IPS-NIHi7 (cell line): ENCODE data around the gene CALHM5.
A peak's percentile ranks its signal among the peaks of the same experiment; 100 is the strongest.

Experiments
- DNase-seq: peaks from one replicate; pipeline ENCODE4 v3.0.0; 2012; ENCODE audit warnings: mixed read lengths; ENCODE audit errors: extremely low spot score

Gene CALHM5

GRCh38 chr6:116508527-116508926 is 2.9 kb upstream of the CALHM5 start:
- DNase-seq, result no peak

- DNase-seq, result no peak
Measured at GRCh38 chr6:116512111-116512559, 696 bp downstream of the CALHM5 start.

DNA sequence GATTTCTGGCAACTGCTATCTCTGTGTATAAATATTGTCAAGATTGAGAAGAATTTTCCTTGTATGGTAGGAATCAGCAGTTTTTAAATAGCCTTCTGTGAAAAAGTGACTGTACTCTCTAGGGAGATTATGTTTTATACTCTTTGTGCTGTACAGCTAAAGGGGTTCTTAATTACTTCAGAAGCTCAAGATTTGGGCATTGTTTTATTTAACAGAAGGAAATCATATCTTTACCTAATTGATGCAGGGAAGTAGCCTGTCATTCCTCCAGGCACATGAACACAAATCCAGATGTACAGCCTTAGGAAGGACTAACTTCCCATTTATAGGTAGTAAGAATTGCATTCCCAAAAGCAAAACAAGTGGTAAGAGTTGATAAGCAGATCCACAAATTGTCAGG is 1.3 kb downstream of the CALHM5 start:
- no peak for DNase-seq

GRCh38 chr6:116513224-116513875 is 1.9 kb downstream of the CALHM5 start:
- DNase-seq, result no peak

DNA sequence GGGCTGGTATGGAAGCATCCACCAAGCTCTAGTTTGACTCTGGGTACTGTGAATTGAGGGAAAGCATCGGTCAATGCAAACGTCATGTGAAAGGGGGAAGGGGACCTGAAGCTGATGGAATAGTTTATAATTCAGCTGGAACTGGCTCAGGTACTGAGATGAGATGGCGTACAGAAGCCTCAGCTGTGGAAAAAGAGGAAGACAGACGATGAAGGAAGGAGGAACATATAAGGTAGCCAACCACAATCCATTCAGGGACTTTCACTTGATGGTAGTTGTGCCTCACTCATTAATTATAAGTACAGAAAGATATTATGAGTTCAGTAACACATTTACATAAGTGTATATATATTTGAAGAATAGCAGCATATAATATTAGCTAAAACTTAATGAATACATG is 2.7 kb downstream of the CALHM5 start:
- DNase-seq, result no peak

GRCh38 chr6:116515141-116515540 is 3.7 kb downstream of the CALHM5 start:
- no peak for DNase-seq

DNA sequence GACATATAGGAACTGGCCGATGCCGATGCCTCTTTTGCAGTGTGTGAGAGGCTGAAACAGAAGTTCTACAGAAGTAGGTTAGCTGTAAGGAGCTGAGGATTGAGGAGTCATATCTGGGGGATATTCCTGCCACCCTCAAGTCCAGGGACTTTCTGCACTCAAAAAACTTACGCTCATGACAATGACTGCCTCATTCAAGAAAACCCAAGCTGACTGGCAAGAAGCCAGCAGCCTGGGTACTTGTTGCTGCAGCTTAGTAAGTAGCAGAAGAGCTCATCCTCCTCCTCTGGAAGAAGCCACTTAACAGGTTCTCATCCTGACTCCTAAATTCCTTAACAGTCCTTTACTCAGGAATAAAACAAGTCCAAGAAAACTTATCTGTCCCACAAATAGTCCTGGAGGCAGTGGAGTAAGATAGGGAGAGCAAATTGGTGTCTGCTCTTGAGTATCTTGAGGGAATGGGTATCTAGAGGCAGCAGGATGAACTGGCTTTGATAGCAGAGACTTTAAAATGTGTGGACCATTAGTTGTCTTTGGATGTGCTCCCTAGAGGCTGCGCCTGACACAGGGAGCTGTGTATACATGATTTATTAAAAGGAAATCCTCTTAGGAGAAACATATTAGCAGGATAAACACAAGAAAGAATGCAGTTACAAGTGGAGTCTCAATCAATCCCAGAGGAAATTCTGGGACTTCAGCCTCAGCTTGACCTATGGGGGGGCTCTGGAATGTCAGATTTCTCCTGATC is 7.4 kb downstream of the CALHM5 start:
- DNase-seq, result no peak

GRCh38 chr6:116522896-116523295 is 11.5 kb downstream of the CALHM5 start:
- no peak for DNase-seq

GRCh38 chr6:116524236-116524635 is 12.8 kb downstream of the CALHM5 start:
- no peak for DNase-seq

- DNase-seq, result no peak
Measured at GRCh38 chr6:116528133-116528532, 16.7 kb downstream of the CALHM5 start.

GRCh38 chr6:116528780-116529179 is 17.3 kb downstream of the CALHM5 start:
- DNase-seq, result peak; percentile 35

- no peak for DNase-seq
Measured at GRCh38 chr6:116529466-116530290, 18.2 kb downstream of the CALHM5 start.

DNA sequence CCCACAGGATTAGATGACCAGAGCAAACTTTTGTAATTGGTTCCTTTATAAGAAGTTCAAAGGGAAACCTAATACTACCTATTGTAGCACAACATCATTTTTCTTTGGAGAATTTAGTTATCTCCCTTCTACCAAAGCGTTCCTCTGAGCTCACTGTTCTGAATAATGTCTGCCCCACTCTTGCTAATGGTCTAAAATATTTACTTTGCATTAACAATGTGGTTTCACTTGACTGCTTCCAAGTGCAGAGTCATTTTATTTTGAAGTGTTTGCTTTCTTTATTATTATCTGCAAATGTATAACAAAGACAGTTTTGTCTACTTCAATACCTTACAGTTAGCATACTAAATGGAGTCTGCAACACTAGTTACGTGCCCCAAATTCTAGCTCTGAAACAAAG is 19.0 kb downstream of the CALHM5 start:
- DNase-seq, result no peak

DNA sequence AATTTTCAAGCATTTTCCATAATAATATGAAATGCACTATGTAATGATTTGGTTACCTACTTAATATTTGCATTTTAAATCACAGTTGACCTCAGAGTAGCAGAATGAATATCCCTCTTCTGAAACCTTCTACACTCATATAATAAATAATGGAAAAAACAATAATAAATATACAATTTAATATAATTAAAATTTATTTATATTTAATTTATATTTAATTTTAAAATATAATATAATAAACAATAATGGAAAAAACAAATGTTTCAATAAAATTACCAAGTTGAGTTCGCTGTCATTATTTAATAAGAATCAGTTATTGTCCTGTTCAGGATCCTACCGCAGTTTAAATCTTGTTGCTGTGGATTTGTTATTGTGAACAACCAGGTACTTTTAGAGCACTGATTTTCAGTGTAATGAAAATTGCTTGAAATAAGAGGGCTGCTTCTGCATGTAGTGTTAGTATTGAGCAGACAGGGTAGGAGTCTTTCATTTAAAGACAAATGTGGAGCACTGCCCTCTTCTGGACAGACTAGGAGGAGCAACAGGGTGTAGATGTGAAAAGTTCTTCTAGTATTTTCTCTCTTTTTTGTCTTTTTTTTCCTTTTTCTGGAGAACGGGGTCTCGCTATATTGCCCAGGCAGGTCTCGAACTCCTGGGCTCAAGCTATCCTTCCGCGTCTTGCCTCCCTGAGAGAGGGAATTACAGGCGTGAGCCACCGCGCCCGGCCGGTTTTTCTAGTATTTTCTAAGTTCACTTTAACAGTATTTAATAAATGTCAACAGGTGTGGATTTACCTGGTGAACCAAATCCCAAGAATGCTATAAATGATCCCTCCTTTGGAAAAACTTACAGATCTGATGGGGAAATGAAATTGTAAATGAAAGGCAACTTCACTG is 20.5 kb downstream of the CALHM5 start:
- DNase-seq, result peak; percentile 63

- DNase-seq, result peak; percentile 28
Measured at GRCh38 chr6:116533233-116533957, 22.0 kb downstream of the CALHM5 start.

DNA sequence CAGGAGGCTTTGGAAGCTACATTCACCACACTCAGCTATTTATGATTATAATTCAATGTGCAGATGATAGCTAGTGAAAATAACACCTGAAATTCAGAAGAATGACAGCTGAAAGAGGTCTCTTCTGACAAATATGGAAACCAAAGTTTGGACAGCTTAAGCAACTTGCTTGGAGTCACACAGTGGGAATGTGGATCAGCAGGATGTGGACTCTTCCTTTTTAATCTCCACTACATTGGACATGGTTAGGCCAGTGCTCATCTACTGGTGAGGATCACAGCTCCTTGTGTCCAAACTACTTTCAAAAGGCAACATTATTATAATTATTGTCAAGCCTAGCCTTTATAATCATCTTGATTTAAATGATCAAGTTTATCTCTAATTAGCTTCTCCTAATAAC is 23.7 kb downstream of the CALHM5 start:
- DNase-seq, result no peak

DNA sequence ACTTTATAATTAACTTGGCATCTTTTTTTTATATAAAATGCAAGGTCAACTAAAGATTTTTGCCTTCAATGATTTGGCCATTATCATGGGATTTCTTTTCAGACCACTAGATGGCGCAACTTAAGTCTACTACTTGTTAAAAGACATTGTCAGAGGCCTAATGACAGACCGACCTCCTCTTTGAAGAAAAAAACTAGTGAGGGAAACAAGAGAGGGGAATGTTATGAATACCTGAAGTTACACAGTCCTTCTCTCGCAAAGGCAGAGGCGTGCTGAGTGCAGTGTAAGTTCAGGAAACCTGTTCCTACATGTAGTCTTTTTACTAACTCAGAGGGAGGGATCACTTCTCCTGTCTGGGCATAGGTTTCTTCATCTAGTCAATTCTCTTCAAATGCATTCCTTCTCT is 24.8 kb downstream of the CALHM5 start:
- DNase-seq, result peak; percentile 52

GRCh38 chr6:116542426-116542825 is 31.0 kb downstream of the CALHM5 start:
- no peak for DNase-seq

GRCh38 chr6:116543149-116543548 is 31.7 kb downstream of the CALHM5 start:
- DNase-seq, result no peak

- no peak for DNase-seq
Measured at GRCh38 chr6:116545651-116546050, 34.2 kb downstream of the CALHM5 start, which contains the start of gene TRAPPC3L. Gene TRAPPC3L (minus strand): TSS chr6:116545684. CDS start chr6:116545514, 170 bp downstream.

DNA sequence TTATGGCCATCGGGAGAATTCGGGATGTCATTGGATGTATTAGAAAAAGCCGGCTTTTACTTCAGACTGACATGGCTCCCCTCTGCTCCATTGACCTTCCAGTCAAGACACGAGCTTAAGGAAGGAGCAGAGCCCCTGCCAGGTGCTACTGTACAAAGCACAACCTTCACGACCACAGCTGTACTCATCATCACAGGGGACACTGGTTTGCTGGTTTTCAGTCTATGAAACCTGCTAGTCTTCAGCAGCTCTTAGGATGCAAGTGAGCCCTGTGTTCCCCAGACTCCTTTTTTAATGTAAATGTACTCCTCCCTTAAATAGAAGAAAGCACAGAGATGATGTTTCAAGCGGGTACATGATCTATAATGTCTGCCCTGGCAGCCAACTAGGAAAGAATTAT is 35.9 kb downstream of the CALHM5 start:
- no peak for DNase-seq
